Keratinocyte (primary cell): ENCODE data around the gene PHACTR2.

Source experiments
- CTCF ChIP-seq, 3 experiments: IDR thresholded peaks in 1 of 3; conservative IDR thresholded peaks in 1 of 3; optimal IDR thresholded peaks in 1 of 3; 2 replicates in 2 of 3; 3 replicates in 1 of 3; pipeline versions ENCODE3 to v1.5.1; 2011; ENCODE audit warnings: low read length in 3 of 3, mild to moderate bottlenecking in 3 of 3, moderate library complexity in 2 of 3, control low read depth in 1 of 3, inconsistent platforms in 1 of 3; ENCODE audit not compliant: insufficient read depth in 2 of 3; ENCODE audit errors: extremely low read depth in 1 of 3
- EZH2 ChIP-seq: IDR thresholded peaks from one replicate; pipeline ENCODE4 v1.6.1; 2012; ENCODE audit warnings: inconsistent platforms, mild to moderate bottlenecking, low read length, moderate library complexity

- TF ChIP-seq CTCF (optimal IDR thresholded peaks at IDR 0.05 in 1 of 3, IDR thresholded peaks at IDR 0.05 in 1 of 3, conservative IDR thresholded peaks at IDR 0.05 in 1 of 3; ENCODE audit: extremely low read depth in 1 of 3, insufficient read depth in 2 of 3, low read length in 3 of 3): no peak
- TF ChIP-seq EZH2: no peak
Measured at GRCh38 chr6:143675382-143675900, 2.3 kb upstream of the PHACTR2 start.
